Measurements from ENCODE around the gene LILRA6. TPM values are rescaled to one million over a fixed set of nuclear protein-coding genes. Genes with fewer than 3 reads are reported as not detected.
"Not testable (repeated sequence)": the region's sequence is repeated elsewhere in the genome, so short reads cannot be mapped to it uniquely, and the experiment has no call there.

Gene LILRA6
- total RNA-seq, 1 experiment from 2014 or later: not detected

- DNase-seq (ENCODE audit: low spot score): peak; percentile 5
- POLR2A ChIA-PET (ENCODE audit: low non-redundant PET): no interaction called here
These were observed 40.3 kb upstream of the LILRA6 start for GRCh38 chr19:54282686-54283470.

GRCh38 chr19:54281729-54282075 lies 39.1 kb upstream of the LILRA6 start:
- H3K4me1 ChIP-seq (ENCODE audit: insufficient read depth, low read length, poor library complexity, severe bottlenecking); CTCF ChIA-PET; H3K27ac ChIP-seq (ENCODE audit: low read depth, low read length, poor library complexity, severe bottlenecking); BruUV-seq (replicated peaks); DNase-seq (ENCODE audit: low spot score); H3K36me3 ChIP-seq (ENCODE audit: insufficient read depth, low read length, poor library complexity, severe bottlenecking); H3K9me3 ChIP-seq (ENCODE audit: low read depth, low read length, poor library complexity, severe bottlenecking); intact Hi-C loops (cut with micrococcal nuclease; ENCODE audit: unreplicated experiment); H3K4me3 ChIP-seq (ENCODE audit: low read depth, low read length, poor library complexity, severe bottlenecking); POLR2A ChIA-PET (ENCODE audit: low non-redundant PET): not testable (repeated sequence)
- H3K27me3 ChIP-seq (replicated peaks; ENCODE audit: insufficient read depth, low read depth, low read length, poor library complexity): peaks cover 22% of the 10 kb centered on the region

More at GRCh38 chr19:54282686-54283470, 40.3 kb upstream of the LILRA6 start:
- Histone ChIP-seq H3K27ac (ENCODE audit: low read depth, low read length, poor library complexity, severe bottlenecking) (no peak overlapping the region), H3K9me3 (ENCODE audit: low read depth, low read length, poor library complexity, severe bottlenecking) (no peaks in the 10 kb centered on the region), H3K36me3 (ENCODE audit: insufficient read depth, low read length, poor library complexity, severe bottlenecking) (no peaks in the 10 kb centered on the region), H3K27me3 (replicated peaks; ENCODE audit: insufficient read depth, low read depth, low read length, poor library complexity) (peaks cover 34% of the 10 kb centered on the region), H3K4me1 (ENCODE audit: insufficient read depth, low read length, poor library complexity, severe bottlenecking) (no peaks in the 10 kb centered on the region), H3K4me3 (ENCODE audit: low read depth, low read length, poor library complexity, severe bottlenecking) (no peak overlapping the region)
- intact Hi-C loops (cut with micrococcal nuclease; ENCODE audit: unreplicated experiment): no loop called here
- BruUV-seq (replicated peaks): no TSS peak
- CTCF ChIA-PET: no interaction called here
- no peak for TF ChIP-seq EZH2 (IDR thresholded peaks at IDR 0.05; ENCODE audit: borderline replicate concordance, low read depth, low read length, poor library complexity, severe bottlenecking)
- TF ChIP-seq CTCF (conservative IDR thresholded peaks at IDR 0.05; ENCODE audit: low read depth, low read length): no peak

GRCh38 chr19:54281007-54281728 lies 38.6 kb upstream of the LILRA6 start, which contains the start of gene LILRB2:
Gene LILRB2 (minus strand): TSS chr19:54281110. CDS start chr19:54280496, 614 bp downstream.
- Histone ChIP-seq H3K4me3 (ENCODE audit: low read depth, low read length, poor library complexity, severe bottlenecking) (no peak within 1 kb of the TSS), H3K27me3 (replicated peaks; ENCODE audit: insufficient read depth, low read depth, low read length, poor library complexity) (peaks cover 25% of the 10 kb centered on the region), H3K27ac (ENCODE audit: low read depth, low read length, poor library complexity, severe bottlenecking) (no peak within 1 kb of the TSS), H3K36me3 (ENCODE audit: insufficient read depth, low read length, poor library complexity, severe bottlenecking) (no peaks in the 10 kb centered on the region), H3K4me1 (ENCODE audit: insufficient read depth, low read length, poor library complexity, severe bottlenecking) (no peaks in the 10 kb centered on the region), H3K9me3 (ENCODE audit: low read depth, low read length, poor library complexity, severe bottlenecking) (no peaks in the 10 kb centered on the region)
- DNase-seq (ENCODE audit: low spot score): no peak
- CTCF ChIA-PET: no interaction called here
- no peak for TF ChIP-seq EZH2 (IDR thresholded peaks at IDR 0.05; ENCODE audit: borderline replicate concordance, low read depth, low read length, poor library complexity, severe bottlenecking)
- no peak for TF ChIP-seq CTCF (conservative IDR thresholded peaks at IDR 0.05; ENCODE audit: low read depth, low read length)
- POLR2A ChIA-PET (ENCODE audit: low non-redundant PET): no interaction called here
- no TSS peak for BruUV-seq (replicated peaks)
- intact Hi-C loops (cut with micrococcal nuclease; ENCODE audit: unreplicated experiment): no loop called here

GRCh38 chr19:54280441-54280840 lies 37.9 kb upstream of the LILRA6 start:
- peaks cover 30% of the 10 kb centered on the region for H3K27me3 ChIP-seq (replicated peaks; ENCODE audit: insufficient read depth, low read depth, low read length, poor library complexity)
- H3K9me3 ChIP-seq (ENCODE audit: low read depth, low read length, poor library complexity, severe bottlenecking); CTCF ChIA-PET; H3K4me1 ChIP-seq (ENCODE audit: insufficient read depth, low read length, poor library complexity, severe bottlenecking); H3K4me3 ChIP-seq (ENCODE audit: low read depth, low read length, poor library complexity, severe bottlenecking); POLR2A ChIA-PET (ENCODE audit: low non-redundant PET); DNase-seq (ENCODE audit: low spot score); BruUV-seq (replicated peaks); H3K36me3 ChIP-seq (ENCODE audit: insufficient read depth, low read length, poor library complexity, severe bottlenecking); H3K27ac ChIP-seq (ENCODE audit: low read depth, low read length, poor library complexity, severe bottlenecking); intact Hi-C loops (cut with micrococcal nuclease; ENCODE audit: unreplicated experiment): not testable (repeated sequence)

- POLR2A ChIA-PET (ENCODE audit: low non-redundant PET); BruUV-seq (replicated peaks); H3K4me1 ChIP-seq (ENCODE audit: insufficient read depth, low read length, poor library complexity, severe bottlenecking); DNase-seq (ENCODE audit: low spot score); H3K4me3 ChIP-seq (ENCODE audit: low read depth, low read length, poor library complexity, severe bottlenecking); H3K36me3 ChIP-seq (ENCODE audit: insufficient read depth, low read length, poor library complexity, severe bottlenecking); H3K9me3 ChIP-seq (ENCODE audit: low read depth, low read length, poor library complexity, severe bottlenecking); H3K27ac ChIP-seq (ENCODE audit: low read depth, low read length, poor library complexity, severe bottlenecking); CTCF ChIA-PET; intact Hi-C loops (cut with micrococcal nuclease; ENCODE audit: unreplicated experiment): not testable (repeated sequence)
- peaks cover 29% of the 10 kb centered on the region for H3K27me3 ChIP-seq (replicated peaks; ENCODE audit: insufficient read depth, low read depth, low read length, poor library complexity)
These were observed 37.4 kb upstream of the LILRA6 start for GRCh38 chr19:54280025-54280424.

Measured in A673 (cell line).